ENCODE measurements around the gene PPP1R8. TPM values are rescaled to one million over a fixed set of nuclear protein-coding genes. Genes with fewer than 3 reads are reported as not detected.
"Not testable (repeated sequence)": the region's sequence is repeated elsewhere in the genome, so short reads cannot be mapped to it uniquely, and the experiment has no call there.

Gene PPP1R8
- total and polyA plus RNA-seq, 2 of the 8 experiments (the other 6 are each of a cell fraction or from before 2014, with no cell fraction given) = 33.4 to 51.8 TPM

DNA sequence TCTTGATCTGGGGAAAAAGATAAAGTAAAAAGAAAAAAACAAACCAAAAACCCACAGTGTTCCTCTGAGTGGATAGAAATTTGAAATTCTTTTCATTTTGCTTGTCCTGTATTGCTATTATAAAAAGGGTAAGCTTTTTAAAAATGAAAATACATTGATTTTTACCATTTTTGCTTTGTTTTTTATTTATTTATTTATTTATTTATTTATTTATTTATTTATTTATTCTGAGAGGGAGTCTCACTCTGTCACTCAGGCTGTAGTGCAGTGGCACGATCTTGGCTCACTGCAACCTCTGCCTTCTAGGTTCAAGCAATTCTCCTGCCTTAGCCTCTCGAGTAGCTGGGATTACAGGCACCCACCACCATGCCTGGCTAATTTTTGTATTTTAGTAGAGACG, 22.5 kb upstream of the PPP1R8 start:
- H3K18ac ChIP-seq (ENCODE audit: extremely low read depth, low read length); DNase-seq (ENCODE audit: low read depth in 1 of 2, low spot score in 2 of 2); H3K79me2 ChIP-seq (ENCODE audit: control insufficient read depth in 1 of 2, insufficient read depth in 2 of 2, low read length in 2 of 2); H2BK120ac ChIP-seq (replicated peaks; ENCODE audit: low read depth, low read length); H3K4ac ChIP-seq (replicated peaks; ENCODE audit: insufficient read length, low read depth, low read length); FAIRE-seq; H4K91ac ChIP-seq (replicated peaks; ENCODE audit: insufficient read length, low read length); H3K27me3 ChIP-seq (replicated peaks in 1 of 4; ENCODE audit: control insufficient read depth in 3 of 4, extremely low read depth in 1 of 4, insufficient read depth in 3 of 4, low read length in 3 of 4); H3K36me3 ChIP-seq (ENCODE audit: control insufficient read depth in 2 of 4, insufficient read depth in 4 of 4, low read length in 3 of 4); H3K27ac ChIP-seq (ENCODE audit: low read depth, low read length); CTCF ChIA-PET (ENCODE audit: partially characterized antibody); H3K9me3 ChIP-seq (ENCODE audit: insufficient read depth in 2 of 2, low read depth in 1 of 2, low read length in 1 of 2); H3K14ac ChIP-seq (ENCODE audit: insufficient read length); H3K23ac ChIP-seq (ENCODE audit: insufficient read length); H3K23me2 ChIP-seq (ENCODE audit: low read depth, low read length); H2BK12ac ChIP-seq (ENCODE audit: low read depth, low read length); H2BK20ac ChIP-seq (ENCODE audit: low read length); H2AFZ ChIP-seq (ENCODE audit: low read length); H2BK5ac ChIP-seq (ENCODE audit: low read depth, low read length); H3K79me1 ChIP-seq (ENCODE audit: low read depth, low read length); H3K4me3 ChIP-seq (ENCODE audit: extremely low read depth in 1 of 4, insufficient read depth in 2 of 4, low read depth in 3 of 4, low read length in 4 of 4); H3K4me1 ChIP-seq (replicated peaks in 1 of 4; ENCODE audit: control insufficient read depth in 3 of 4, insufficient read depth in 4 of 4, low read length in 3 of 4); H4K8ac ChIP-seq (ENCODE audit: extremely low read depth, insufficient read depth, low read length); H2BK15ac ChIP-seq (ENCODE audit: low read length); H3K56ac ChIP-seq (replicated peaks; ENCODE audit: insufficient read length, low read depth, low read length); H3K9ac ChIP-seq (replicated peaks in 1 of 4; ENCODE audit: extremely low read depth in 1 of 4, low read depth in 3 of 4, low read length in 3 of 4); H4K20me1 ChIP-seq (replicated peaks in 1 of 2; ENCODE audit: control insufficient read depth in 1 of 2, insufficient read depth in 2 of 2, low read length in 2 of 2); H2AK5ac ChIP-seq (ENCODE audit: low read depth, low read length); H3K4me2 ChIP-seq (ENCODE audit: insufficient read depth in 1 of 2, low read depth in 2 of 2, low read length in 2 of 2): not testable (repeated sequence)
- POLR2A ChIA-PET (ENCODE audit: partially characterized antibody) = interaction anchor here (0.7 to 2.0 kb wide), 5 partner anchors 9 to 1784 kb away, joined by 3 to 7 read pairs (median 6); partner anchors contain the start of genes FAM76A and PPP1R8
- peak overlapping the region; percentile 67 for H4K5ac ChIP-seq (ENCODE audit: insufficient read length, low read depth, low read length)
- 94% methylated on average over 3 of the region's 3 CpGs; no CpG with 5 or more reads in 1 of the 2 experiments for WGBS, 2 experiments (ENCODE audit: extremely low coverage in 1 of 2, insufficient coverage in 1 of 2, insufficient read length in 1 of 2, insufficient replicate concordance in 2 of 2, low coverage in 1 of 2, low lambda C conversion rate in 2 of 2, missing lambda C conversion rate in 1 of 2)

Data from H1 (cell line).